GM12864 (cell line): ENCODE measurements around the gene PAM16.

Experiments used
- DNase-seq: peaks from one replicate; pipeline ENCODE4 v3.0.0-alpha.2; 2011; ENCODE audit warnings: low read depth
- H3K4me3 ChIP-seq: 2 replicates; pipeline ENCODE4 v1.5.1; 2011; ENCODE audit warnings: mild to moderate bottlenecking, low read depth, low read length, control low read depth
- CTCF ChIP-seq: IDR thresholded peaks from 2 replicates; pipeline ENCODE4 v1.5.1; 2011; ENCODE audit warnings: low read depth, mild to moderate bottlenecking, moderate library complexity, low read length, control low read depth, inconsistent platforms; ENCODE audit errors: missing control alignments

The PAM16 gene

DNA sequence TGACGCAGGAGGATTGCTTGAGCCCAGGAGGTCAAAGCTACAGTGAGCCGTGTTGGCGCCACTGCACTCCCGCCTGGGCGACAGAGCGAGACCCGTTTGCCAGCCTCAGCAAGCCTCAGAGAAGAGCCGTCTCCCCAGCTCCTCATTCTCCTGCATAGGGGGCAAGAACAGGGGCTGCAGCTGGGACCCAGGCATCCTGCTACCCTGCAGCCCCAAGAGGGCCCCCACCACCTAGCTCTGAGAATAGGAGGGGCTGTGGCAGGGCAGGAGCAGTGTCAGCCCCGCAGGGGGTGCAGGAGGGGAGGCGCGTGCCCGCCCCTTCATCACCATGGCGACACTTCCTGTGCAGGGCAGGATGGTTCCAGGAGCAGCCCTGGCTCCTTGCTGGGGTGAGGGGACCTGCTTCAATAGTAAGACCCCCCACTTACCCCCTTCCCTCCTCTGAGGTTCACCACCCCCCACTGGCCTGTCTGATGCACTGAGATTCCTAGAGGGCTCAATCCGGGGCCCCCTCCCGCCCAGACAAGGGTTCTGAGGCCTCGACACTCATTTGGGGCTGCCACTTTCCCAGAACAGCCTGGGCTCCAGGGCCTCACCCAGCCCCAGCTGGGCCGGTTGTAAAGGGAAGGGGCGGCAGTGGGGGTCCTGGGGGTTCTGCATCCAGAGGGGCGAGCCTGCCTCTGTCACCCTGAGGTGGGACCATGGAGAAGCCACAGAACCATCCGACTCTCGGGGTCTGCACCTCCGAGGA, 40.7 kb upstream of the PAM16 start:
- TF ChIP-seq CTCF: no peak
- no peak for DNase-seq
- H3K4me3 ChIP-seq: no peak overlapping the region

- no peak for DNase-seq
- TF ChIP-seq CTCF: no peak
- H3K4me3 ChIP-seq: no peak overlapping the region
These were observed 39.4 kb upstream of the PAM16 start for GRCh38 chr16:4390266-4391260.

- H3K4me3 ChIP-seq: no peak overlapping the region
- no peak for DNase-seq
- TF ChIP-seq CTCF: no peak
These were observed 38.2 kb upstream of the PAM16 start for GRCh38 chr16:4389051-4389955.

DNA sequence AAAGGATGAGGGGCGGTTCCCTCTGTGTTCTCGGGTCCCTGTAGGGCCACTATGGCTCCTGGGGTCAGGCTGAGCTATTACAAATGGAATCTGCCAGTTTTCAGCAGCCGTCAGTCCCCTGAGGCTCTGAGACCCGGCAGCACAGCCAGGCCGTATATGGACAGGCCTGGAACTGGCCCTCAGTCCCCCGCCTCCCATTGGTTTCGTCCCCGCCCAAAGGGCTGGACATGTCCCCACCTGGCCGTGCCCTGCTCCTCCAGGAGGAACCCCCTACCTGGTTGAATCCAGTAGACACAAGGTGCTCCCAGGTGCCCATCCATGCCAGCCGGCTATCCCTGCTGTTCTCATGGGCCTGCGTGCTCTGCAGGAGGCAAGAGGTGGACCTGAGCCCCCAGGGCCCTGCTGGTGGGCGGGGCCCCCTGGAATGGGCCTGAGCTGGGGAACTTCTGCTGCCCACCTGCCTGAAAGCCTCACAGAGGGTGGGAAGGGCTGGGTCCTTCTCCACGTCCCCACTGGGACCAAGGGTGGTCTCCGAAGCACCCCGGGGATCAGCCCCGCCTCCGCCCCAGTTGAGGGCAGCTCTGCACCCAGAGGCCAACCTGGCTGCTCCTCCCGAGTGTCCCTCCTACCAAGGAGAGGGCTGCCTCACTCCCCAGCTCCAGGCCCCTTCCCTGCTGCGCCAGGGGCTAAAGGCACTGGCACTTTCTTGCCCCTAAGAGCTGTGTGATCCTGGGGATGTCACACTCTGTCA, 37.3 kb upstream of the PAM16 start:
- no peak for DNase-seq
- TF ChIP-seq CTCF: no peak
- H3K4me3 ChIP-seq: no peak overlapping the region

- no peak for DNase-seq
- no peak for TF ChIP-seq CTCF
- H3K4me3 ChIP-seq: no peak overlapping the region
These were observed 36.7 kb upstream of the PAM16 start for GRCh38 chr16:4387781-4388180.
